CD4-positive, alpha-beta T cell treated with Interleukin-12 subunit alpha and Interleukin-12 subunit beta, for 1 hour (primary cell): ENCODE measurements around the gene ZNF471.

Experiments used
- DNase-seq: peaks from one replicate; pipeline ENCODE4 v3.0.0-alpha.2; 2020

The ZNF471 gene

GRCh38 chr19:56507446-56508289, at the start of gene ZNF471:
TSS of gene ZNF471 (plus strand) at chr19:56507855. CDS start at chr19:56511572, 3,717 bp downstream.
- DNase-seq = peak; percentile 85

- DNase-seq = no peak
Observed at GRCh38 chr19:56474308-56474707, 33.3 kb upstream of the ZNF471 start.

- no peak for DNase-seq
Observed at GRCh38 chr19:56476093-56476492, 31.6 kb upstream of the ZNF471 start.

- peak; percentile 15 for DNase-seq
Observed at GRCh38 chr19:56476651-56477428, 30.8 kb upstream of the ZNF471 start, which contains the start of gene ZNF667. TSS of gene ZNF667 (minus strand) at chr19:56477345. CDS start at chr19:56462370, 14,975 bp downstream.

- peak; percentile 40 for DNase-seq
Observed at GRCh38 chr19:56477429-56478338, 30.0 kb upstream of the ZNF471 start.

GRCh38 chr19:56491399-56491798, 16.3 kb upstream of the ZNF471 start:
- no peak for DNase-seq

- DNase-seq = no peak
Observed at GRCh38 chr19:56504581-56504980, 3.1 kb upstream of the ZNF471 start.

GRCh38 chr19:56508290-56508778, 679 bp downstream of the ZNF471 start:
- no peak for DNase-seq

- DNase-seq = no peak
Observed at GRCh38 chr19:56525214-56525860, 17.7 kb downstream of the ZNF471 start.

GRCh38 chr19:56537442-56537841, 29.8 kb downstream of the ZNF471 start:
- no peak for DNase-seq

- DNase-seq = peak; percentile 90
Observed at GRCh38 chr19:56538254-56538760, 30.7 kb downstream of the ZNF471 start.

- no peak for DNase-seq
Observed at GRCh38 chr19:56538761-56539263, 31.2 kb downstream of the ZNF471 start, which contains the start of gene ZFP28. TSS of gene ZFP28 (plus strand) at chr19:56538948. CDS start at chr19:56539019, 71 bp downstream.

GRCh38 chr19:56543776-56544175, 36.1 kb downstream of the ZNF471 start:
- DNase-seq = no peak

GRCh38 chr19:56547535-56547934, 39.9 kb downstream of the ZNF471 start:
- no peak for DNase-seq

- no peak for DNase-seq
Observed at GRCh38 chr19:56554272-56554869, 46.7 kb downstream of the ZNF471 start.

- no peak for DNase-seq
Observed at GRCh38 chr19:56562766-56563165, 55.1 kb downstream of the ZNF471 start.

GRCh38 chr19:56566904-56567273, 59.2 kb downstream of the ZNF471 start:
- peak; percentile 33 for DNase-seq

GRCh38 chr19:56567274-56568120, 59.8 kb downstream of the ZNF471 start, which contains the start of gene ZNF470:
TSS of gene ZNF470 (plus strand) at chr19:56567468. CDS start at chr19:56570312, 2,844 bp downstream.
- peak; percentile 88 for DNase-seq

GRCh38 chr19:56572589-56572988, 64.9 kb downstream of the ZNF471 start:
- DNase-seq = no peak

GRCh38 chr19:56573914-56574313, 66.3 kb downstream of the ZNF471 start:
- DNase-seq = no peak
